Measurements from ENCODE around the gene CD44.

DNA sequence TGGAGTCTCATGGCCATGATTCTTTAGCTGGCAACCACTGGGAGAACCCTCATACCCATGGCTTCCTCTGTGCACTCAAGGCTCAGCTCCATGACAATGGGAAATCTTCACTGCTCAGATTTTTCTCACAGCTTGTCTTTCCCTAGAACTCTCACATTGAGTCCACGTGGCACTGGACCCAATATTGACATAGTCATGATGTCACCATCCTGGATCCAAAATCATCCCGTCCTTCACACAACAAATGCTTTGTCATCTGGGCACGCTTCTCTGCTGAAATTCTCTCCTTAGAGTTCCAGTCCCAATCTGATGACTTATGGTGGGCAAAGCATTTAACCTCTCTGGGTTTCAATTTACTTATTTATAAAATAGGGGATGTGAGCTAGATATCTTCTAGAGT, 37.7 kb upstream of the CD44 start:
- TF ChIP-seq CTCF (IDR thresholded peaks at IDR 0.05) (no peak), POLR2AphosphoS5 (IDR thresholded peaks at IDR 0.05) (no peak), EP300 (IDR thresholded peaks at IDR 0.05) (no peak)
